Gastrocnemius medialis (tissue), 4 donors: ENCODE data around the gene PTPRN2.

Experiments
- CTCF ChIP-seq, 5 experiments: fragments of 450-650 bp in 3 of 5; fragments of 200-600 bp in 2 of 5; sonication (generic) in 2 of 5; IDR thresholded peaks in 4 of 5; conservative IDR thresholded peaks in 1 of 5; 1 replicate in 4 of 5; 2 replicates in 1 of 5; pipeline ENCODE4 v1.5.1; 2016 to 2019; ENCODE audit warnings: antibody characterized with exemption in 5 of 5, mild to moderate bottlenecking in 3 of 5, moderate library complexity in 3 of 5
- POLR2A ChIP-seq, 2 donors: fragments of 450-650 bp; IDR thresholded peaks; one replicate each; pipeline ENCODE4 v1.6.1; 2017; ENCODE audit warnings: antibody characterized with exemption in 2 of 2, mild to moderate bottlenecking in 2 of 2, moderate library complexity in 2 of 2

- TF ChIP-seq CTCF (IDR thresholded peaks at IDR 0.05 in 4 of 5, conservative IDR thresholded peaks at IDR 0.05 in 1 of 5) (no peak), POLR2A (IDR thresholded peaks at IDR 0.05) (no peak)
These were observed 129.5 kb downstream of the PTPRN2 start for GRCh38 chr7:158458096-158458495.
